ENCODE results near the gene NAIF1. TPM values are rescaled to one million over a fixed set of nuclear protein-coding genes. Genes with fewer than 3 reads are reported as not detected.

NAIF1 gene
- total RNA-seq, 1 donor from 2014 or later, result 7.0 TPM

DNA sequence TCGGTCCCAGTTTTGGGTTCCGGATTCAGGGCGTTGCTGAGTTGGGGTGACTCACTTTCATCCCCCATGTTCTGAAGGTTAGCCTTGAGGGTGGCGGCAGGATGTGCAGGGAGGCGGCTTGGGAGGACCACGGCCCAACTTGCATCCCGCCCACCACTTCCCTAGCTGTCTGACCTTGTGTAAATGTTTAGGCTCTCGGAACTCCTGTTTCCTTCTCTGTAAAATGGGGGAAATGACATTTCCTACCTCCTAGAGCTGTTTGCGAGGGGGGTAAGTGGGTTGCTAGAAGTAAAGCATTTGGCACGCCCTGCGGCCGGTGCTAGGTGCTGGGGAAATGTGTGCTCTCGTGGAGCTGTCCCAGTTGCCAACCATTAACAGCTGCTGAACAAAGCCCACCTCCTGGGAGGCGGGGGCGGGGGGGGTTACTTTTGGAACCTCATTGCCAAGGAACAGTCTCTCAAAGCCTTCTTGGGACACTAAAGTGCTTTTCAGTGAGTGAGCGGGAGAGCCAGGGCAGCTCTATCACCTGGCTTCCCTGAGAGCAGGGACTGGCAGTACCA lies 32.9 kb upstream of the NAIF1 start:
- TF ChIP-seq, protein P1, sequence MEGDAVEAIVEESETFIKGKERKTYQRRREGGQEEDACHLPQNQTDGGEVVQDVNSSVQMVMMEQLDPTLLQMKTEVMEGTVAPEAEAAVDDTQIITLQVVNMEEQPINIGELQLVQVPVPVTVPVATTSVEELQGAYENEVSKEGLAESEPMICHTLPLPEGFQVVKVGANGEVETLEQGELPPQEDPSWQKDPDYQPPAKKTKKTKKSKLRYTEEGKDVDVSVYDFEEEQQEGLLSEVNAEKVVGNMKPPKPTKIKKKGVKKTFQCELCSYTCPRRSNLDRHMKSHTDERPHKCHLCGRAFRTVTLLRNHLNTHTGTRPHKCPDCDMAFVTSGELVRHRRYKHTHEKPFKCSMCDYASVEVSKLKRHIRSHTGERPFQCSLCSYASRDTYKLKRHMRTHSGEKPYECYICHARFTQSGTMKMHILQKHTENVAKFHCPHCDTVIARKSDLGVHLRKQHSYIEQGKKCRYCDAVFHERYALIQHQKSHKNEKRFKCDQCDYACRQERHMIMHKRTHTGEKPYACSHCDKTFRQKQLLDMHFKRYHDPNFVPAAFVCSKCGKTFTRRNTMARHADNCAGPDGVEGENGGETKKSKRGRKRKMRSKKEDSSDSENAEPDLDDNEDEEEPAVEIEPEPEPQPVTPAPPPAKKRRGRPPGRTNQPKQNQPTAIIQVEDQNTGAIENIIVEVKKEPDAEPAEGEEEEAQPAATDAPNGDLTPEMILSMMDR (conservative IDR thresholded peaks at IDR 0.05; ENCODE audit: low read depth, low read length), result no peak
- H3K4me3 ChIP-seq (ENCODE audit: low read depth, low read length), result peak overlapping the region; percentile 58
- no peak for DNase-seq (ENCODE audit: low read depth)

DNA sequence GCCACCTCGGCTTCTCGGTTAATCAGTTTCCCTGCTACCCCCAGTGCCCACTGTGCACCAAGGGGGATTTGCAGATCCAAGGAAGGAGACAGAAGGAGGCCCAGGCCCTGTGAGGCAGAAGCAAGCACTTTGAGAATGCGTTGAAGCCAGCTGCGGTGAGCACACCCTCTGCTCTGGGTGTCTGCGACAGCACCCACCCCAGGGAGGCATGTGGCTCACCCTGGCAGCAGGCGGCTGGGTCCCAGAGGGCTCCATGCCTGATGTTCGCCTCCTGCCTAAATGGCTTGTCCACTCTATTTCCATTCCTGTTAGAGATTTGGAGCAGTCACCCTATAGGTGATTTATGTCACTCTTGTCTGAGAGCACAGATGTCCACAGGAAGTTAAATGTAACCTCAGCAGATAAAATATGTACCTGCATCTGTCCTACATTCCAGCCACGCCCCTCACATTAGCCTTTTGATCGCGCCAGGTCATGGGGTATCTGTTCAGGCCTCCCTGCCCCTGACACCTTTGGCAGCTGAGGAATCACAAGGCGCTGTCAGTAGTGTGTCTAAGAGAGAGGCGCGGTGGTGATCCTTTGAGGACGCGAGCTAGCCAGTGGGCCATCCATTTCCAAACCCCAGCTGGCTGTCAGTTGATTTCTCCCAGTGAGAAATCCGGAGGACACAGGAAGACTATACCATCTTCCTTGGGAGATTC lies 32.3 kb upstream of the NAIF1 start:
- no peak for DNase-seq (ENCODE audit: low read depth)
- TF ChIP-seq, protein P1 (conservative IDR thresholded peaks at IDR 0.05; ENCODE audit: low read depth, low read length), result no peak
- H3K4me3 ChIP-seq (ENCODE audit: low read depth, low read length), result peak overlapping the region; percentile 58

DNA sequence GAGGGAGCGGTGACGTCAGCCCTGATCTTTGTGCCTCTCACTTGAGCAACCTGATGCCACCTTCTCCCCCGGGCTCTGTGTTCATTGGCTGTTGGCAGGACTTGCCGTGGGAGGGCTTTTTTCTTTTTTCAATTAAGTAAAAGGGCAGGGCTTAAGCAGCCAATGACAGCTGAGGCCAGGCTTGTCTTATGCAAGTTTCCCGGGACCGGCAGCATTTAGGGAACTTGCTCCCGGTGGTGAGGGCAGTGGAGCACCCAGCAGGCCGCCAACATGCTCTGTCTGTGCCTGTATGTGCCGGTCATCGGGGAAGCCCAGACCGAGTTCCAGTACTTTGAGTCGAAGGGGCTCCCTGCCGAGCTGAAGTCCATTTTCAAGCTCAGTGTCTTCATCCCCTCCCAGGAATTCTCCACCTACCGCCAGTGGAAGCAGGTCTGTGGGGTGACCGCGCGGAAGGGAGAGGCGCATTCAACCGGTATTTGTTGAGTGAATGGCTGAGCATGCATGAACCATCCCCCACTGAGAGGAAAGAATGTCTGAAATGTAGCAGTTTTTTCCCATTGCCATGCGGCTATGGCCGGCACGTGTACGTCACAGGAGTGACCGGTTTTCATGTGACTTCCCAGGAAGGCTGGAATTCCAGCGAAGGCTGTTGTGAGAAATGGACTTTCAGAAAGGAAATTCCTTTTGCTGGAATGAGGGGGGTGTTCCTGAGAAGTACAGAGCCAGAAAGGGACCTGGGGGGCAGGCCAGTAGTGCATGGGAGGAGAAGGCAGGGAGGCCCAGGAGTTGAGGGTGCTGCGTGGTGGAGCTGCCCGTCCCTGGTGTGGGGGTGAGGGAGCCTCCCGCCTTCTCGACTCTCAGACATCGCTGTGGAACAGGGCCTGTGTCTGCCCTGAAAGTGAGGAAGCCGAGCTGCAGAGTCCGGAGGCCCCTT lies 31.4 kb upstream of the NAIF1 start:
- DNase-seq (ENCODE audit: low read depth), result peak; percentile 91
- peak overlapping the region; percentile 58 for H3K4me3 ChIP-seq (ENCODE audit: low read depth, low read length)
- TF ChIP-seq, protein P1 (conservative IDR thresholded peaks at IDR 0.05; ENCODE audit: low read depth, low read length), result no peak

DNA sequence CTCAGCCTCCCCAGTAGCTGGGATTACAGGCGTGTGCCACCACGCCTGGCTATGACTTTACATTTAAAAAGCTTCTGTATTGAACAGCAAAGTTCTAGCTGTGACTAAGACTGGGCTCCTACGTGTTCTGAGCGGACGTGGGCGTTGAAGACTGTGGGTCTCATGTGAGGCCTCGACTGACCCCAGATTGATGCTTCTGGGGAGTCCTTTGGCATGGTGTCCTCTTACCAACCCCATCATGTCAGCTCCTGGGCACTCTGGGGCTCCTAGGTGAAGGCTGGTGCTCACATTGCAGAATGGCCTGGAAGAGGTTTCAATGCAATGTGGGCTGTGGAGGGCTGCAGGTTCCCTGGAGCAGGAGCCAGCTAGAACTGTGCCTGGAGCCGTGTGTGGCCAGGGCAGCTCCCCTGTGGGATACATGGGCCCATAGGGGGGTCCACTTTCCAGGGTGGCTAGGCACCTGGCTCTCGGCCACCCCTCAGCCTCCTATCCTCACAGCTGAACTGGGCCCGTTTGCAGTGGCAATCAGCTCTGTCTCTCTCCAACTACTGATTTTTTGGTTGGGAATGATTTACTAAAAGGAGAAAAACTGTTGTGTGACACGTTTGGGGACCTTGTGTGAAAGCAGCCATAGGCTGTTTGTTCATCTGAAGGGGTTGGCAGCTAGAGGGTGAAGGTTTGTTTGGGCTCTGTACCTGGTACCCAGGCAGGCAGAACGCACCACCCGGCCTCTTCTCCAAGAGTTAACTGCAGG lies 30.6 kb upstream of the NAIF1 start:
- no peak for DNase-seq (ENCODE audit: low read depth)
- TF ChIP-seq, protein P1 (conservative IDR thresholded peaks at IDR 0.05; ENCODE audit: low read depth, low read length), result no peak
- no peak overlapping the region for H3K4me3 ChIP-seq (ENCODE audit: low read depth, low read length)

DNA sequence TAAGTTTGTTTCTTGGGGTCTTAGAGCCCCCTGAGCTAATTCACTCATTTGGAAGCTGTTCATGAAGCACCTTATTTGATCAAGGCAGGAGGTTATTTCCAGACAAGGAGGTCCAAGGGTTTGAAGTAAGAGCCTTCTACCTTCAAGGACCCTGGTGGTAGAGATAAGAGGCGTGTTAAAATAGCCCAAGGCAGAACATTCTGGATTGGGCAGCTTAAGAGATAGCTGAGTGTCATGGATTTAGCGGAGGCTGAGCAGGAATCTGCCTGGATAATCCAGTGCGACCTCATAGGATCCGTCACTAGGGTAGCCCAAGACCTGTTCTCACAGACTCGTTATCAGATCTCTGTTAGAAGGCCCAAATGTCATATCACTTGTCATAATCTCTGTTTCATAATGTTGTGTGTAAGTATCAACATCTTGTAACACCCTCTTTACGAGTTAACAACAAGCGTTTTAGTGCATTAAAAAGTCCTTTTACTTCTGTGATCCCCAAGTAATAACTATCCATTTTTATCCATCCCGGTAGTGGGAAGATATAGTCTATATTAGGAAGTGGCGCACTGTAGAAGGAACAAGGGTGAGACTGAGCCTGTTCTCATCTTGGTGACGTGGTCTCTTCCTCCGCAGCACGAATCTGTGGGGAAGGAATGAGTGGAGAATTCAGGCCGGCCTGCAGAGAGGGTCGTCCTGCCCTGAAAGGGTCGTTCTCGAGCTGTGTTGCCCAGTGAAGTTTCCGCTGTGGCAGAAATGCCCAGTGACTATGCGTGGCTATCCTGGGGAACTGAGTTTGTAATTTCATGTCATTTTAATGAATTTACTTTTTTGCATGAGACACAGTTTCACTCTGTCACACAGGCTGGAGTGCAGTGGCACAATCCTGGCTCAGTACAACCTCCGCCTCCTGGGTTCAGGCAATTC lies 29.8 kb upstream of the NAIF1 start:
- TF ChIP-seq, protein P1 (conservative IDR thresholded peaks at IDR 0.05; ENCODE audit: low read depth, low read length), result no peak

More for the DNA sequence above, 29.8 kb upstream of the NAIF1 start:
- DNase-seq (ENCODE audit: low read depth), result no peak
- H3K4me3 ChIP-seq (ENCODE audit: low read depth, low read length), result no peak overlapping the region

Data from epithelial cell of proximal tubule (primary cell).